HepG2 (cell line): ENCODE data around the gene RAB2B.
A peak's percentile ranks its signal among the peaks of the same experiment; 100 is the strongest.

Experiments
- NFIC ChIP-seq: IDR thresholded peaks from 2 replicates; pipeline ENCODE4 v1.6.1; 2012; ENCODE audit warnings: mild to moderate bottlenecking, low read length, inconsistent platforms
- TARDBP ChIP-seq: sonication (generic); formaldehyde crosslinking; IDR thresholded peaks from 2 replicates; pipeline ENCODE4 v1.8.0; 2022; ENCODE audit warnings: mild to moderate bottlenecking, missing genetic modification reagents
- TF ChIP-seq, protein P1 (sequence below): sonication (generic); formaldehyde crosslinking; IDR thresholded peaks from 2 replicates; pipeline ENCODE4 v1.8.1; 2023; ENCODE audit warnings: mild to moderate bottlenecking, inconsistent platforms, moderate library complexity, missing genetic modification reagents, borderline replicate concordance
- TF ChIP-seq, protein P2 (sequence below): sonication (generic); formaldehyde crosslinking; IDR thresholded peaks from 2 replicates; pipeline ENCODE4 v1.5.1; 2020; ENCODE audit warnings: mild to moderate bottlenecking, missing genetic modification reagents, moderate library complexity
- TF ChIP-seq, protein P3 (sequence below): sonication (generic); formaldehyde crosslinking; IDR thresholded peaks from 2 replicates; pipeline ENCODE4 v1.5.0; 2020; ENCODE audit warnings: mild to moderate bottlenecking, missing genetic modification reagents, moderate library complexity
- TF ChIP-seq, protein P4 (sequence below): IDR thresholded peaks from 2 replicates; pipeline ENCODE4 v1.6.1; 2016; ENCODE audit warnings: missing genetic modification reagents, missing compliant biosample characterization
- TF ChIP-seq, protein P5 (sequence below), 2 experiments: IDR thresholded peaks; 2 replicates each; pipeline ENCODE4 v1.6.1; 2011 to 2012; ENCODE audit warnings: low read length in 2 of 2, borderline replicate concordance in 1 of 2, low read depth in 1 of 2, mild to moderate bottlenecking in 1 of 2, moderate library complexity in 1 of 2
- TF ChIP-seq, protein P6 (sequence below): sonication (generic); formaldehyde crosslinking; IDR thresholded peaks from 2 replicates; pipeline ENCODE4 v1.5.1; 2020; ENCODE audit warnings: missing genetic modification reagents, mild to moderate bottlenecking, borderline replicate concordance

DNA sequence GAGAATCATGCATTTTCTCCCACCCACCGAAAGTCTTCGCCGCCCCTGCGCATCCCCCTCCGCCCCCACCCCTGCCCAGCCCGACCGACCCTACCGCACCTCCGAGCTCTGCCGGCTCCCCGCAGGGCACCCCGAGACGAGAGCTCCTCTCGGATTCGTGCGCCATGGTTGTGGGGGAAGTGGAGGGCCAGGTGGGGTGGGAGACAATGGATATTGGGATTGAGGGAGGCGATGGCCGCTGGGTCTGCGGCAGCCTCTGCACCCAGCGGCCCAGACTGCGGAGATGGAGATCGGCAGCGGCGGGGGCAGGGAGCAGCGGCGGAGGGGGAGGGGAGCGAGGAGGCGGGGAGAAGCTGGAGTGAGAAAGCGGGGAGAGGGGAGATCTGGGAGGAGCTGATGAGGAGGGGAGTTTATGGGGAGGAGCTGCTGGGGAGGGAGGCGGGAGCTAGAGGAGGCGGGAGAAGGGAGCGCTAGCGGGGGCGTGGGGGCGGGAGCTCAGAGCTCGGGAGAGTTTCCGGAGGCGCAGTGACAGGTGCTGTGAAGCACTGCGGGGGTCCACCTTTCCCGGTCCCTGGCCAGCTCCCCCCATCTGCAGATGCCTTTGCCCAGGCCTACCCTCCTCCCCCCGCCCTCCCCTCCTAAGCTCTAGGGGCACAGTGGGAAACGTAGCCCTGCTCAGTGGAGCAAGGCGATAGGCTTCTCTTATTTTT is 49.4 kb upstream of the RAB2B start, which contains the start of gene SALL2:
- TF ChIP-seq, protein P1, sequence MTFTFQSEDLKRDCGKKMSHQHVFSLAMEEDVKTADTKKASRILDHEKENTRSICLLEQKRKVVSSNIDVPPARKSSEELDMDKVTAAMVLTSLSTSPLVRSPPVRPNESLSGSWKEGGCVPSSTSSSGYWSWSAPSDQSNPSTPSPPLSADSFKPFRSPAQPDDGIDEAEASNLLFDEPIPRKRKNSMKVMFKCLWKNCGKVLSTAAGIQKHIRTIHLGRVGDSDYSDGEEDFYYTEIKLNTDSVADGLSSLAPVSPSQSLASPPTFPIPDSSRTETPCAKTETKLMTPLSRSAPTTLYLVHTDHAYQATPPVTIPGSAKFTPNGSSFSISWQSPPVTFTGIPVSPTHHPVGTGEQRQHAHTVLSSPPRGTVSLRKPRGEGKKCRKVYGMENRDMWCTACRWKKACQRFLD: no peak
- TF ChIP-seq, protein P2, sequence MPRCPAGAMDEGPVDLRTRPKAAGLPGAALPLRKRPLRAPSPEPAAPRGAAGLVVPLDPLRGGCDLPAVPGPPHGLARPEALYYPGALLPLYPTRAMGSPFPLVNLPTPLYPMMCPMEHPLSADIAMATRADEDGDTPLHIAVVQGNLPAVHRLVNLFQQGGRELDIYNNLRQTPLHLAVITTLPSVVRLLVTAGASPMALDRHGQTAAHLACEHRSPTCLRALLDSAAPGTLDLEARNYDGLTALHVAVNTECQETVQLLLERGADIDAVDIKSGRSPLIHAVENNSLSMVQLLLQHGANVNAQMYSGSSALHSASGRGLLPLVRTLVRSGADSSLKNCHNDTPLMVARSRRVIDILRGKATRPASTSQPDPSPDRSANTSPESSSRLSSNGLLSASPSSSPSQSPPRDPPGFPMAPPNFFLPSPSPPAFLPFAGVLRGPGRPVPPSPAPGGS (CRISPR knock-in tag): no peak
- TF ChIP-seq NFIC (no peak), TARDBP (CRISPR knock-in tag) (no peak)
- TF ChIP-seq, protein P3, sequence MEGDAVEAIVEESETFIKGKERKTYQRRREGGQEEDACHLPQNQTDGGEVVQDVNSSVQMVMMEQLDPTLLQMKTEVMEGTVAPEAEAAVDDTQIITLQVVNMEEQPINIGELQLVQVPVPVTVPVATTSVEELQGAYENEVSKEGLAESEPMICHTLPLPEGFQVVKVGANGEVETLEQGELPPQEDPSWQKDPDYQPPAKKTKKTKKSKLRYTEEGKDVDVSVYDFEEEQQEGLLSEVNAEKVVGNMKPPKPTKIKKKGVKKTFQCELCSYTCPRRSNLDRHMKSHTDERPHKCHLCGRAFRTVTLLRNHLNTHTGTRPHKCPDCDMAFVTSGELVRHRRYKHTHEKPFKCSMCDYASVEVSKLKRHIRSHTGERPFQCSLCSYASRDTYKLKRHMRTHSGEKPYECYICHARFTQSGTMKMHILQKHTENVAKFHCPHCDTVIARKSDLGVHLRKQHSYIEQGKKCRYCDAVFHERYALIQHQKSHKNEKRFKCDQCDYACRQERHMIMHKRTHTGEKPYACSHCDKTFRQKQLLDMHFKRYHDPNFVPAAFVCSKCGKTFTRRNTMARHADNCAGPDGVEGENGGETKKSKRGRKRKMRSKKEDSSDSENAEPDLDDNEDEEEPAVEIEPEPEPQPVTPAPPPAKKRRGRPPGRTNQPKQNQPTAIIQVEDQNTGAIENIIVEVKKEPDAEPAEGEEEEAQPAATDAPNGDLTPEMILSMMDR (CRISPR knock-in tag): no peak
- TF ChIP-seq, protein P4, sequence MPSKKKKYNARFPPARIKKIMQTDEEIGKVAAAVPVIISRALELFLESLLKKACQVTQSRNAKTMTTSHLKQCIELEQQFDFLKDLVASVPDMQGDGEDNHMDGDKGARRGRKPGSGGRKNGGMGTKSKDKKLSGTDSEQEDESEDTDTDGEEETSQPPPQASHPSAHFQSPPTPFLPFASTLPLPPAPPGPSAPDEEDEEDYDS (CRISPR knock-in tag): 0 out of 2 replicates have a peak, but pooled peaks have one; percentile 26
- TF ChIP-seq, protein P5, sequence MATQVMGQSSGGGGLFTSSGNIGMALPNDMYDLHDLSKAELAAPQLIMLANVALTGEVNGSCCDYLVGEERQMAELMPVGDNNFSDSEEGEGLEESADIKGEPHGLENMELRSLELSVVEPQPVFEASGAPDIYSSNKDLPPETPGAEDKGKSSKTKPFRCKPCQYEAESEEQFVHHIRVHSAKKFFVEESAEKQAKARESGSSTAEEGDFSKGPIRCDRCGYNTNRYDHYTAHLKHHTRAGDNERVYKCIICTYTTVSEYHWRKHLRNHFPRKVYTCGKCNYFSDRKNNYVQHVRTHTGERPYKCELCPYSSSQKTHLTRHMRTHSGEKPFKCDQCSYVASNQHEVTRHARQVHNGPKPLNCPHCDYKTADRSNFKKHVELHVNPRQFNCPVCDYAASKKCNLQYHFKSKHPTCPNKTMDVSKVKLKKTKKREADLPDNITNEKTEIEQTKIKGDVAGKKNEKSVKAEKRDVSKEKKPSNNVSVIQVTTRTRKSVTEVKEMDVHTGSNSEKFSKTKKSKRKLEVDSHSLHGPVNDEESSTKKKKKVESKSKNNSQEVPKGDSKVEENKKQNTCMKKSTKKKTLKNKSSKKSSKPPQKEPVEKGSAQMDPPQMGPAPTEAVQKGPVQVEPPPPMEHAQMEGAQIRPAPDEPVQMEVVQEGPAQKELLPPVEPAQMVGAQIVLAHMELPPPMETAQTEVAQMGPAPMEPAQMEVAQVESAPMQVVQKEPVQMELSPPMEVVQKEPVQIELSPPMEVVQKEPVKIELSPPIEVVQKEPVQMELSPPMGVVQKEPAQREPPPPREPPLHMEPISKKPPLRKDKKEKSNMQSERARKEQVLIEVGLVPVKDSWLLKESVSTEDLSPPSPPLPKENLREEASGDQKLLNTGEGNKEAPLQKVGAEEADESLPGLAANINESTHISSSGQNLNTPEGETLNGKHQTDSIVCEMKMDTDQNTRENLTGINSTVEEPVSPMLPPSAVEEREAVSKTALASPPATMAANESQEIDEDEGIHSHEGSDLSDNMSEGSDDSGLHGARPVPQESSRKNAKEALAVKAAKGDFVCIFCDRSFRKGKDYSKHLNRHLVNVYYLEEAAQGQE (IDR thresholded peaks at IDR 0.05; ENCODE audit: borderline replicate concordance in 1 of 2, low read depth in 1 of 2, low read length in 2 of 2): no peak
- TF ChIP-seq, protein P6, sequence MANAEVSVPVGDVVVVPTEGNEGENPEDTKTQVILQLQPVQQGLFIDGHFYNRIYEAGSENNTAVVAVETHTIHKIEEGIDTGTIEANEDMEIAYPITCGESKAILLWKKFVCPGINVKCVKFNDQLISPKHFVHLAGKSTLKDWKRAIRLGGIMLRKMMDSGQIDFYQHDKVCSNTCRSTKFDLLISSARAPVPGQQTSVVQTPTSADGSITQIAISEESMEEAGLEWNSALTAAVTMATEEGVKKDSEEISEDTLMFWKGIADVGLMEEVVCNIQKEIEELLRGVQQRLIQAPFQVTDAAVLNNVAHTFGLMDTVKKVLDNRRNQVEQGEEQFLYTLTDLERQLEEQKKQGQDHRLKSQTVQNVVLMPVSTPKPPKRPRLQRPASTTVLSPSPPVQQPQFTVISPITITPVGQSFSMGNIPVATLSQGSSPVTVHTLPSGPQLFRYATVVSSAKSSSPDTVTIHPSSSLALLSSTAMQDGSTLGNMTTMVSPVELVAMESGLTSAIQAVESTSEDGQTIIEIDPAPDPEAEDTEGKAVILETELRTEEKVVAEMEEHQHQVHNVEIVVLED (CRISPR knock-in tag): no peak
